HepG2 (cell line): ENCODE results near the gene PLAAT1. TPM values are rescaled to one million over a fixed set of nuclear protein-coding genes. Genes with fewer than 3 reads are reported as not detected.

Experiments
- ATAC-seq: fragments of 200-7000 bp; cut with Tn5 transposase; 3 replicates; pipeline ENCODE4 v1.9.1; 2020; ENCODE audit warnings: mild to moderate bottlenecking, moderate library complexity
- BruUV-seq: library from RNA; stranded (reverse); fragments of 400-500 nt; replicated peaks from 2 replicates; lab custom pipeline; 2021; lab: Mats Ljungman, UMichigan
- CTCF ChIA-PET: fragments of 300-600 bp; formaldehyde crosslinking; extraction: SDS; loops from one replicate; lab custom pipeline; 2021; ENCODE audit warnings: low total read pairs, inconsistent platforms, low intra/inter-chr PET ratio; lab: Yijun Ruan, JAX
- POLR2A ChIA-PET: fragments of 350-600 bp; sonication (Branson Sonifier 250); formaldehyde crosslinking; loops from one replicate; lab custom pipeline; 2020; ENCODE audit warnings: antibody characterized with exemption, inconsistent platforms; lab: Yijun Ruan, JAX
- DNase-seq: peaks from one replicate; pipeline ENCODE4 v3.0.0-alpha.2; 2015; ENCODE audit warnings: low spot score
- FAIRE-seq: peaks from 3 replicates; lab custom pipeline; 2011; peaks lifted over from hg19 to GRCh38; lab: Jason Lieb, UNC
- H2AFZ ChIP-seq: one replicate; pipeline ENCODE4 v1.6.1; 2011; ENCODE audit warnings: low read length, inconsistent platforms
- H3K27ac ChIP-seq: fragments of 300-600 bp; 3 replicates; pipeline ENCODE4 v1.8.0; 2011; ENCODE audit warnings: mixed run types, mild to moderate bottlenecking, mixed read lengths, low read length, inconsistent platforms; ENCODE audit not compliant: insufficient read depth; ENCODE audit errors: extremely low read length
- H3K27me3 ChIP-seq, 2 experiments: fragments of 200-600 bp in 1 of 2; 2 replicates in 1 of 2; 3 replicates in 1 of 2; pipeline versions ENCODE4 v1.6.0 to v1.8.0; 2011; ENCODE audit warnings: low read length in 2 of 2, mild to moderate bottlenecking in 2 of 2, moderate library complexity in 2 of 2, inconsistent platforms in 1 of 2; ENCODE audit not compliant: insufficient read depth in 2 of 2, control insufficient read depth in 1 of 2
- H3K36me3 ChIP-seq, 2 experiments: fragments of 200-600 bp in 1 of 2; replicated peaks in 1 of 2; 2 replicates in 1 of 2; 3 replicates in 1 of 2; pipeline versions ENCODE4 v1.5.1 to v1.8.0; 2011; ENCODE audit warnings: low read length in 2 of 2, inconsistent platforms in 1 of 2; ENCODE audit not compliant: insufficient read depth in 2 of 2, control insufficient read depth in 1 of 2
- H3K4me1 ChIP-seq: 2 replicates; pipeline ENCODE4 v1.5.1; 2012; ENCODE audit warnings: low read length, inconsistent platforms; ENCODE audit not compliant: insufficient read depth
- H3K4me2 ChIP-seq: 2 replicates; pipeline ENCODE4 v1.6.0; 2011; ENCODE audit warnings: low read depth, low read length, inconsistent platforms
- H3K4me3 ChIP-seq, 3 experiments: fragments of 200-600 bp in 1 of 3; sonication (generic), shearing (Covaris generic) in 1 of 3; replicated peaks in 1 of 3; 2 replicates each; pipeline ENCODE4 v1.5.1; 2011 to 2016; ENCODE audit warnings: low read length in 3 of 3, inconsistent platforms in 2 of 3, low read depth in 2 of 3, mild to moderate bottlenecking in 2 of 3, control low read depth in 1 of 3, mixed read lengths in 1 of 3; ENCODE audit not compliant: insufficient read depth in 1 of 3
- H3K79me2 ChIP-seq: one replicate; pipeline ENCODE4 v1.6.1; 2011; ENCODE audit warnings: low read length, inconsistent platforms; ENCODE audit not compliant: insufficient read depth
- H3K9ac ChIP-seq: 2 replicates; pipeline ENCODE4 v1.6.0; 2011; ENCODE audit warnings: mild to moderate bottlenecking, low read depth, low read length, inconsistent platforms; ENCODE audit not compliant: insufficient read depth
- H3K9me3 ChIP-seq: 2 replicates; pipeline ENCODE4 v1.5.1; 2012; ENCODE audit warnings: mild to moderate bottlenecking, low read length
- H4K20me1 ChIP-seq: 2 replicates; pipeline ENCODE4 v1.6.0; 2011; ENCODE audit warnings: inconsistent platforms, mild to moderate bottlenecking, low read length, moderate library complexity; ENCODE audit not compliant: insufficient read depth
- HNF4G ChIP-seq, 2 experiments: sonication (generic) in 1 of 2; formaldehyde crosslinking in 1 of 2; IDR thresholded peaks; 2 replicates each; pipeline versions ENCODE4 v1.4.0 to v1.6.1; 2011 to 2020; ENCODE audit warnings: borderline replicate concordance in 2 of 2, low read depth in 2 of 2, mild to moderate bottlenecking in 2 of 2, low read length in 1 of 2, missing genetic modification reagents in 1 of 2, moderate library complexity in 1 of 2
- HNRNPH1 ChIP-seq: fragments of 200-400 bp; formaldehyde crosslinking; optimal IDR thresholded peaks from 2 replicates; pipeline ENCODE3; 2017; ENCODE audit warnings: mild to moderate bottlenecking, low read depth, low read length
- LCORL ChIP-seq, 2 experiments: fragments of 450-650 bp in 1 of 2; sonication (generic) in 1 of 2; formaldehyde crosslinking in 1 of 2; IDR thresholded peaks; 2 replicates each; pipeline versions ENCODE4 v1.5.0 to v1.6.1; 2017 to 2020; ENCODE audit warnings: antibody characterized with exemption in 1 of 2, missing genetic modification reagents in 1 of 2
- MTA1 ChIP-seq: sonication (generic); formaldehyde crosslinking; IDR thresholded peaks from 2 replicates; pipeline ENCODE4 v1.4.0; 2020; ENCODE audit warnings: missing genetic modification reagents, mild to moderate bottlenecking, borderline replicate concordance
- ZNF337 ChIP-seq: sonication (generic); formaldehyde crosslinking; IDR thresholded peaks from 2 replicates; pipeline ENCODE4 v1.5.1; 2020; ENCODE audit warnings: missing genetic modification reagents, low read depth, mild to moderate bottlenecking, borderline replicate concordance
- ZNF704 ChIP-seq: sonication (generic); formaldehyde crosslinking; IDR thresholded peaks from 2 replicates; pipeline ENCODE4 v1.8.1; 2023; ENCODE audit warnings: mild to moderate bottlenecking, inconsistent platforms, moderate library complexity, missing genetic modification reagents, borderline replicate concordance
- WGBS: methylation state at CpG from one replicate; pipeline ENCODE4 v1.1.6; 2017; ENCODE audit warnings: low lambda C conversion rate; 5-methylcytosine and 5-hydroxymethylcytosine counted together
- in situ Hi-C: cut with HindIII; loops from 2 replicates; pipeline ENCODE4 v1.10.0; 2017; ENCODE audit warnings: low pct_unique_long_range_greater_than_20kb; ENCODE audit not compliant: extremely low pct_ligation_motif_present
- intact Hi-C: fragments of 100-400 bp; cut with micrococcal nuclease; formaldehyde crosslinking; loops from one replicate; pipeline ENCODE4 v1.10.0; 2022; ENCODE audit not compliant: unreplicated experiment
- polyA plus RNA-seq, 8 experiments: library from polyadenylated mRNA; depleted of rRNA in 3 of 8; stranded (reverse) in 7 of 8; unstranded in 1 of 8; fragments of >200 nt; fragmentation: Illumina TruSeq in 4 of 8; extraction: Trizol in 4 of 8; gene quantifications; 2 replicates each; pipeline versions ENCODE4 v1.2.1 to v1.2.3, GENCODE V29; 2011 to 2016; ENCODE audit warnings: low read depth in 4 of 8, missing spikeins in 1 of 8, mixed read lengths in 1 of 8; ENCODE audit not compliant: insufficient read depth in 1 of 8
- total RNA-seq, 5 experiments: library from RNA; depleted of rRNA; stranded (reverse); fragments of >200 nt; fragmentation: Illumina TruSeq; extraction: Trizol; gene quantifications; 2 replicates each; pipeline ENCODE4 v1.2.3, GENCODE V29; 2016; ENCODE audit warnings: low read depth in 1 of 5

PLAAT1 gene
- total and polyA plus RNA-seq, 2 of the 13 experiments (the other 11 are each of a cell fraction or from before 2014, with no cell fraction given), result not detected

- in situ Hi-C loops, result no loop called here
- H3K9ac ChIP-seq, result no peak overlapping the region
- intact Hi-C loops, result loop anchor here (10.0 kb wide), 1 partner anchor 380 kb away; no protein-coding TSS in a partner anchor
- H3K36me3 ChIP-seq, result no peaks in the 10 kb centered on the region
- DNase-seq, result no peak
- 3% methylated on average over 2 of the region's 3 CpGs for WGBS
- H3K4me1 ChIP-seq, result no peaks in the 10 kb centered on the region
- no peak overlapping the region for H3K4me2 ChIP-seq
- H3K4me3 ChIP-seq, result no peak overlapping the region
- CTCF ChIA-PET, result no interaction called here
- POLR2A ChIA-PET, result no interaction called here
- ATAC-seq, result no peak
- no peak overlapping the region for H3K27ac ChIP-seq
- no TSS peak for BruUV-seq
- no peaks in the 10 kb centered on the region for H4K20me1 ChIP-seq
- no peaks in the 10 kb centered on the region for H3K9me3 ChIP-seq
- FAIRE-seq, result no peak
- H2AFZ ChIP-seq, result no peak overlapping the region
- no peaks in the 10 kb centered on the region for H3K27me3 ChIP-seq
- TF ChIP-seq ZNF704 (CRISPR knock-in tag) (no peak), ZNF337 (CRISPR knock-in tag) (no peak), HNRNPH1 (no peak)
- no peaks in the 10 kb centered on the region for H3K79me2 ChIP-seq
Observed at GRCh38 chr3:193194371-193194770, 46.7 kb upstream of the PLAAT1 start.

- no peak overlapping the region for H3K27ac ChIP-seq
- FAIRE-seq (no peak), DNase-seq (no peak)
- in situ Hi-C loops, result no loop called here
- no peak overlapping the region for H3K4me3 ChIP-seq
- H3K4me1 ChIP-seq, result no peaks in the 10 kb centered on the region
- 0% methylated on average over 2 of the region's 2 CpGs for WGBS
- TF ChIP-seq HNF4G (IDR thresholded peaks at IDR 0.05; ENCODE audit: borderline replicate concordance, low read depth, low read length) (no peak), HNF4G (CRISPR knock-in tag; IDR thresholded peaks at IDR 0.05; ENCODE audit: borderline replicate concordance, low read depth) (no peak), MTA1 (no peak), LCORL (IDR thresholded peaks at IDR 0.05) (no peak), LCORL (CRISPR knock-in tag; IDR thresholded peaks at IDR 0.05) (no peak)
- TF ChIP-seq, all 625 proteins: peak for 0
- intact Hi-C loops, result loop anchor here (10.0 kb wide), 1 partner anchor 382 kb away; no protein-coding TSS in a partner anchor
- Histone ChIP-seq H3K9me3 (no peaks in the 10 kb centered on the region), H3K36me3 (no peaks in the 10 kb centered on the region), H2AFZ (no peak overlapping the region), H4K20me1 (no peaks in the 10 kb centered on the region), H3K4me2 (no peak overlapping the region), H3K9ac (no peak overlapping the region), H3K27me3 (no peaks in the 10 kb centered on the region), H3K79me2 (no peaks in the 10 kb centered on the region)
- ChIA-PET POLR2A (no interaction called here), CTCF (no interaction called here)
- ATAC-seq, result no peak
- BruUV-seq, result no TSS peak
Observed at GRCh38 chr3:193196746-193197145, 44.3 kb upstream of the PLAAT1 start.
